Measurements from ENCODE around the gene LTBP1. TPM values are rescaled to one million over a fixed set of nuclear protein-coding genes. Genes with fewer than 3 reads are reported as not detected.

LTBP1 gene
- total and polyA plus RNA-seq, 4 donors = 5.8 to 57.6 (median 10.2) TPM

- no peak overlapping the region for H3K27ac ChIP-seq (ENCODE audit: low read depth in 1 of 2, low read length in 2 of 2)
- no peak overlapping the region for H3K4me3 ChIP-seq (ENCODE audit: low read depth in 1 of 3, low read length in 3 of 3)
- DNase-seq (ENCODE audit: low spot score) = no peak
- TF ChIP-seq EGR1 (IDR thresholded peaks at IDR 0.05; ENCODE audit: low read depth in 2 of 2) = no peak
- no peak for TF ChIP-seq REST (IDR thresholded peaks at IDR 0.05)
- TF ChIP-seq SP1 (IDR thresholded peaks at IDR 0.05) = no peak
- no peak for TF ChIP-seq GABPA (IDR thresholded peaks at IDR 0.05 in 1 of 2, conservative IDR thresholded peaks at IDR 0.05 in 1 of 2)
- TF ChIP-seq TAF1 (conservative IDR thresholded peaks at IDR 0.05) = no peak
- no peak for TF ChIP-seq FOXA1 (IDR thresholded peaks at IDR 0.05)
- no peak for TF ChIP-seq RAD21 (IDR thresholded peaks at IDR 0.05)
- no peak for TF ChIP-seq ATF3 (IDR thresholded peaks at IDR 0.05)
- TF ChIP-seq RXRA (IDR thresholded peaks at IDR 0.05) = no peak
- no peak for TF ChIP-seq MAX (IDR thresholded peaks at IDR 0.05)
- TF ChIP-seq YY1 (IDR thresholded peaks at IDR 0.05) = no peak
- TF ChIP-seq ZBTB33 (IDR thresholded peaks at IDR 0.05) = no peak
- TF ChIP-seq JUND (IDR thresholded peaks at IDR 0.05) = no peak
- TF ChIP-seq HNF4G (IDR thresholded peaks at IDR 0.05) = no peak
- no peak for TF ChIP-seq NR2F2 (IDR thresholded peaks at IDR 0.05)
- no peak for TF ChIP-seq CTCF (IDR thresholded peaks at IDR 0.05; ENCODE audit: low read depth, low read length, missing input control)
- no peak for TF ChIP-seq HNF4A (conservative IDR thresholded peaks at IDR 0.05)
- no peak for TF ChIP-seq FOXA2 (IDR thresholded peaks at IDR 0.05)
- H3K4me1 ChIP-seq (ENCODE audit: control insufficient read depth in 4 of 4, insufficient read depth in 4 of 4, low read length in 3 of 4) = no peaks in the 10 kb centered on the region
- no peaks in the 10 kb centered on the region for H3K27me3 ChIP-seq (ENCODE audit: control insufficient read depth in 4 of 4, insufficient read depth in 4 of 4, low read length in 3 of 4)
- no peaks in the 10 kb centered on the region for H3K9me3 ChIP-seq (ENCODE audit: control insufficient read depth in 4 of 4, low read length in 3 of 4)
- no peak overlapping the region for H3K9ac ChIP-seq (ENCODE audit: low read depth in 1 of 2, low read length in 2 of 2)
- H3K36me3 ChIP-seq (ENCODE audit: control insufficient read depth in 4 of 4, insufficient read depth in 3 of 4, low read depth in 1 of 4, low read length in 3 of 4) = no peaks in the 10 kb centered on the region
- 96% methylated on average over 3 of the region's 3 CpGs for WGBS
Observed at GRCh38 chr2:32938934-32939333, 7.8 kb upstream of the LTBP1 start.

All from liver (tissue), 9 donors.